ENCODE data around the gene SULT1C4.

Gene SULT1C4

GRCh38 chr2:108377815-108378630 is at the start of gene SULT1C4:
Gene SULT1C4, plus strand, starts transcription at chr2:108377954. Its CDS starts 384 bp downstream, at chr2:108378338.
- TF ChIP-seq CTCF (IDR thresholded peaks at IDR 0.05; ENCODE audit: borderline replicate concordance, control extremely low read depth, extremely low read depth, insufficient read depth, missing control alignments), result no peak
- no peak for DNase-seq (ENCODE audit: low spot score)
- in situ Hi-C loops (cut with MboI; ENCODE audit: low sequenced_read_pairs, unreplicated experiment), result no loop called here

GRCh38 chr2:108329771-108330170 is 48.0 kb upstream of the SULT1C4 start:
- no peak for DNase-seq (ENCODE audit: low spot score)
- in situ Hi-C loops (cut with MboI; ENCODE audit: low sequenced_read_pairs, unreplicated experiment), result no loop called here
- TF ChIP-seq CTCF (IDR thresholded peaks at IDR 0.05; ENCODE audit: borderline replicate concordance, control extremely low read depth, extremely low read depth, insufficient read depth, missing control alignments), result no peak

GRCh38 chr2:108330979-108331378 is 46.8 kb upstream of the SULT1C4 start:
- in situ Hi-C loops (cut with MboI; ENCODE audit: low sequenced_read_pairs, unreplicated experiment), result no loop called here
- no peak for TF ChIP-seq CTCF (IDR thresholded peaks at IDR 0.05; ENCODE audit: borderline replicate concordance, control extremely low read depth, extremely low read depth, insufficient read depth, missing control alignments)
- DNase-seq (ENCODE audit: low spot score), result no peak

GRCh38 chr2:108345951-108346350 is 31.8 kb upstream of the SULT1C4 start:
- in situ Hi-C loops (cut with MboI; ENCODE audit: low sequenced_read_pairs, unreplicated experiment), result no loop called here
- no peak for DNase-seq (ENCODE audit: low spot score)

GRCh38 chr2:108346827-108347226 is 30.9 kb upstream of the SULT1C4 start:
- TF ChIP-seq CTCF (IDR thresholded peaks at IDR 0.05; ENCODE audit: borderline replicate concordance, control extremely low read depth, extremely low read depth, insufficient read depth, missing control alignments), result no peak
- in situ Hi-C loops (cut with MboI; ENCODE audit: low sequenced_read_pairs, unreplicated experiment), result no loop called here
- no peak for DNase-seq (ENCODE audit: low spot score)

More at GRCh38 chr2:108345951-108346350, 31.8 kb upstream of the SULT1C4 start:
- no peak for TF ChIP-seq CTCF (IDR thresholded peaks at IDR 0.05; ENCODE audit: borderline replicate concordance, control extremely low read depth, extremely low read depth, insufficient read depth, missing control alignments)

GRCh38 chr2:108347786-108348185 is 30.0 kb upstream of the SULT1C4 start:
- in situ Hi-C loops (cut with MboI; ENCODE audit: low sequenced_read_pairs, unreplicated experiment), result no loop called here
- no peak for TF ChIP-seq CTCF (IDR thresholded peaks at IDR 0.05; ENCODE audit: borderline replicate concordance, control extremely low read depth, extremely low read depth, insufficient read depth, missing control alignments)
- DNase-seq (ENCODE audit: low spot score), result no peak
